ENCODE data around the gene CARS2.

DNA sequence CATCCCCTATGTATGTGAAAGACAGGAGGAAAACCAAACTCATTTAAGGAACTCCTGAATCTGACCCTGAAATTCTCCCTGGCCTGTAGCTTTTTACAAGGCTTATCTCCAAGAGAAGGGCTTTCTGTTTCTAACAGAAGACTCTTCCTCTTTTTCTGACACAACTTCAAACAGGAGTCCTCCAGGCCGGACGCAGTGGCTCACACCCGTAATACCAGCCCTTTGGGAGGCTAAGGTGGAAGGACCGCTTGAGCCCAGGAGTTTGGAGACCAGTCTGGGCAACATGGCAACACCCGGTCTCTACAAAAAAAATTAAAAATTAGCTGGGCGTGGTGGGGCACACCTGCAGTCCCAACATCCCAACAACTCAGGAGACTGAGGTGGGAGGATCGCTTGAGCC, 41.9 kb downstream of the CARS2 start:
- TF ChIP-seq CTCF (optimal IDR thresholded peaks at IDR 0.05 in 1 of 3, IDR thresholded peaks at IDR 0.05 in 1 of 3, conservative IDR thresholded peaks at IDR 0.05 in 1 of 3; ENCODE audit: extremely low read depth in 1 of 3, insufficient read depth in 2 of 3, low read length in 3 of 3) (no peak), EZH2 (IDR thresholded peaks at IDR 0.05; ENCODE audit: low read length) (no peak)
